CD8-positive, alpha-beta memory T cell (primary cell): Measurements from ENCODE around the gene MRPL49. TPM values are rescaled to one million over a fixed set of nuclear protein-coding genes. Genes with fewer than 3 reads are reported as not detected.

Experiments
- CTCF ChIA-PET: fragments of 350-600 bp; sonication (Branson Sonifier 250); formaldehyde crosslinking; loops from one replicate; lab custom pipeline; 2021; ENCODE audit warnings: antibody characterized with exemption; lab: Charles Lee
- POLR2A ChIA-PET: fragments of 350-600 bp; sonication (Branson Sonifier 250); formaldehyde crosslinking; loops from one replicate; lab custom pipeline; 2021; ENCODE audit warnings: antibody characterized with exemption; lab: Charles Lee
- DNase-seq, 5 donors: peaks; one replicate each; pipeline versions ENCODE4 v3.0.0 to v3.0.0-alpha.2; 2020 to 2022; ENCODE audit warnings: mixed read lengths in 1 of 5
- H3K27ac ChIP-seq: one replicate; pipeline ENCODE4 v1.7.0; 2013; ENCODE audit warnings: low read depth, mild to moderate bottlenecking, low read length, moderate library complexity
- H3K27me3 ChIP-seq: 2 replicates; pipeline ENCODE4 v1.7.0; 2013; ENCODE audit warnings: low read length, mild to moderate bottlenecking; ENCODE audit not compliant: insufficient read depth, poor library complexity, severe bottlenecking
- H3K36me3 ChIP-seq: 2 replicates; pipeline ENCODE4 v1.7.0; 2013; ENCODE audit warnings: mild to moderate bottlenecking, low read length, moderate library complexity; ENCODE audit not compliant: insufficient read depth
- H3K4me1 ChIP-seq: 2 replicates; pipeline ENCODE4 v1.7.0; 2013; ENCODE audit warnings: mild to moderate bottlenecking, low read length, moderate library complexity; ENCODE audit not compliant: insufficient read depth
- H3K4me3 ChIP-seq: 2 replicates; pipeline ENCODE4 v1.7.0; 2013; ENCODE audit warnings: mild to moderate bottlenecking, low read length
- H3K9me3 ChIP-seq: 2 replicates; pipeline ENCODE4 v1.7.0; 2013; ENCODE audit warnings: mild to moderate bottlenecking, low read length
- H3K27ac Mint-ChIP-seq, 8 donors: one replicate each; pipeline ENCODE4 v1.8.0; 2020 to 2021; ENCODE audit warnings: mixed read lengths in 8 of 8, mild to moderate bottlenecking in 6 of 8, inconsistent platforms in 3 of 8, moderate library complexity in 3 of 8
- H3K27me3 Mint-ChIP-seq, 2 donors: one replicate each; pipeline ENCODE4 v1.8.0; 2020 to 2021; ENCODE audit warnings: mixed read lengths in 2 of 2, mild to moderate bottlenecking in 1 of 2, moderate library complexity in 1 of 2
- H3K36me3 Mint-ChIP-seq, 3 donors: one replicate each; pipeline ENCODE4 v1.8.0; 2020 to 2021; ENCODE audit warnings: mixed read lengths in 3 of 3, inconsistent platforms in 1 of 3, mild to moderate bottlenecking in 1 of 3
- H3K4me1 Mint-ChIP-seq, 3 donors: one replicate each; pipeline ENCODE4 v1.8.0; 2020 to 2021; ENCODE audit warnings: mixed read lengths in 3 of 3, inconsistent platforms in 1 of 3, mild to moderate bottlenecking in 1 of 3
- H3K4me3 Mint-ChIP-seq, 7 donors: one replicate each; pipeline ENCODE4 v1.8.0; 2020 to 2021; ENCODE audit warnings: mixed read lengths in 7 of 7, mild to moderate bottlenecking in 6 of 7, moderate library complexity in 4 of 7, inconsistent platforms in 2 of 7
- H3K9me3 Mint-ChIP-seq, 5 donors: one replicate each; pipeline ENCODE4 v1.8.0; 2020 to 2022; ENCODE audit warnings: mixed read lengths in 5 of 5, mild to moderate bottlenecking in 3 of 5, moderate library complexity in 2 of 5, inconsistent platforms in 1 of 5
- polyA plus RNA-seq: library from polyadenylated mRNA; unstranded; fragments of 300-500 nt; fragmentation: Illumina TruSeq; gene quantifications from one replicate; pipeline ENCODE4 v1.2.3, GENCODE V29; 2021
- total RNA-seq, 2 experiments: library from RNA; stranded (reverse); gene quantifications; one replicate each; pipeline ENCODE4 v1.2.3, GENCODE V29; 2021

The MRPL49 gene
- total and polyA plus RNA-seq, 3 experiments from 2014 or later: 81.5 to 118 (median 117) TPM

DNA sequence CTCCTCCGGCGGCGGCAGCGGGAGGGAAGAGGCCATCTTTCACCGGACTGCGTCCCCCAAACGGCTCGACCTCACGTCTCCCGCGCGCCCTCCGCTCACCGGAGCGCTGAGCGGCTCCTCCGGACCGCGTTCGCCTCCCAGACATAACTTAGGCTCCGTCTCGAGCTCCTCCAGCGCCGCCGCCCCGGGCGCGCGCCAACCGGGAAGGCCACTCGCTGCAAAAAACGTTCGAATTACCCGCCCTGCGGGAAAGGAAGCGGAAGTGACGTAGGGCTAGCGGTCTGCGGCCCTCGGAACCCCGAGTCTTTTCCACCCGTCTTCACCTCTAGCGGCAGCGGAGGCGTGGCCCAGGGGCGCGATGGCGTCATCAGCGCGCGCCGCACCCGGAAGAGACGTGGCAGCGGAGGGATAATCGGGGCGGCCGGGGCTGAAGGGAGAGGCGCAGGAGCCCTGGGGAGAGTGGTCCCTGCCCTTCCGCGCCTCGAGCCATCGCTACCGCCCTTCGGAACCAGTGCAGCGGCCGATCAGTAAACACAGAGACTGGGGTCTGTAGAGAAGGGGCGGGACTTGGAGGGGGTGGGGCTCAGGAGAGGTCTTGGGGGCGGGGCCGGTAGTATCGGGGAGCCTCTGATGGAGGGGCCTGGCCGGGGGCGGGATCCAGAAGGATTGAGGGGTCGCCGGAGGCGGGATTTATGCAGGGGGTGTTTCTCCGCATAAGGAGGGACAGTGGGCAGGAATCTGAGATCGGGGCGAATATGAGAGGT lies 38.1 kb upstream of the MRPL49 start, which contains the start of the genes CDCA5 and ZFPL1:
CDCA5 (minus strand) TSS at position 207 of the 764 bp plus-strand sequence; CDS start at position 145, 62 bp downstream.
ZFPL1 (plus strand) TSS at position 389 of the 764 bp plus-strand sequence. CDS start 477 bp downstream, outside the sequence.
- CTCF ChIA-PET: interaction anchor here (1.7 to 2.4 kb wide), 2 partner anchors 27 to 38 kb away, joined by 5 to 13 read pairs; partner anchors contain the start of genes FAU, MRPL49 and TM7SF2
- H3K4me1 Mint-ChIP-seq: peaks cover 23 to 32% (median 28%) of the 10 kb centered on the region in 3 donors
- peaks cover 4 to 47% (median 11%) of the 10 kb centered on the region in 3 donors for H3K36me3 Mint-ChIP-seq

DNA sequence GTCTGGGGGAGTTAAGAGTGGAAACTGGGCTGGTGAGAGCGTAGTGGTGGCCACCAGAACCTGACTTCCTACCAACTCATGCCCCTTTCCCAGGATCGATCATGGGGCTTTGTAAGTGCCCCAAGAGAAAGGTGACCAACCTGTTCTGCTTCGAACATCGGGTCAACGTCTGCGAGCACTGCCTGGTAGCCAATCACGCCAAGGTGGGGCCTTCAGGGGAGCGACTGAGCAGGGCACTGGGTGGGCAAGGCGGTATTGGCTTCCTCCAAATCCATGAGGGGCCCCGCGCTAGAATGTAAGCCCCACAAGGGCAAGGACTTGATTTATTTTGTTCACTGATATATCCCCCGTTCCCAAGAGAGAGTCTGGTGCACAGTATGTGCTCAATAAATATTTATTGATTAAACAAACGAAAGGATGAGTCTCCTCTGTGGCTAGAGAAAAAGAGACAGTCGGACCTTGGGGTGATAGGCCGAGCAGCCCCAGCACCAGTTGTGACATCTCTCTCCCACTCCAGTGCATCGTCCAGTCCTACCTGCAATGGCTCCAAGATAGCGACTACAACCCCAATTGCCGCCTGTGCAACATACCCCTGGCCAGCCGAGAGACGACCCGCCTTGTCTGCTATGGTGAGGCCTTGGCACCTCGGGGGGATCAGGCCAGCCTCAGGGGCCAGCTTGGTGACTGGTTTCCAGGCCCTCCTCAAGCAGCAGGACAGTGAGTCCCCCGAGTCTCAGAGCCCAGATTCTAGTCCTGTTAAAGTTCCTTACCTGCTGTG lies 37.3 kb upstream of the MRPL49 start:
- H3K4me3 Mint-ChIP-seq: peak overlapping the region; percentile 91 to 96 (median 92)
- CTCF ChIA-PET: interaction anchor here (0.7 to 2.0 kb wide), 5 partner anchors 12 to 71 kb away, joined by 4 to 7 read pairs (median 5); partner anchors contain the start of genes ARL2, FAU, MRPL49 and SNX15
- peak overlapping the region; percentile 96 to 99 (median 97) for H3K27ac Mint-ChIP-seq
- H3K4me3 ChIP-seq: peak overlapping the region; percentile 86
- peaks cover 23 to 32% (median 28%) of the 10 kb centered on the region in 3 donors for H3K4me1 Mint-ChIP-seq
- H3K4me1 ChIP-seq: peaks cover 26% of the 10 kb centered on the region
- no peaks in the 10 kb centered on the region for H3K9me3 Mint-ChIP-seq
- DNase-seq: no peak
- H3K36me3 Mint-ChIP-seq: peaks cover 4 to 55% (median 11%) of the 10 kb centered on the region in 3 donors
- peaks cover 0 to 2% of the 10 kb centered on the region in 2 donors for H3K27me3 Mint-ChIP-seq
- no peaks in the 10 kb centered on the region for H3K9me3 ChIP-seq
- POLR2A ChIA-PET: interaction anchor here (0.8 to 1.4 kb wide), 2 partner anchors 33 to 37 kb away, joined by 3 to 6 read pairs; partner anchors contain the start of genes FAU, MRPL49 and ZNHIT2
- H3K27me3 ChIP-seq: no peaks in the 10 kb centered on the region
- H3K27ac ChIP-seq: peak overlapping the region; percentile 91
- peaks cover 13% of the 10 kb centered on the region for H3K36me3 ChIP-seq

More for the DNA sequence above, 38.1 kb upstream of the MRPL49 start, which contains the start of the genes CDCA5 and ZFPL1:
- Histone ChIP-seq H3K4me3 (peak within 1 kb of the TSS; percentile 86), H3K27ac (peak within 1 kb of the TSS; percentile 91), H3K36me3 (peaks cover 13% of the 10 kb centered on the region), H3K4me1 (peaks cover 26% of the 10 kb centered on the region), H3K27me3 (no peaks in the 10 kb centered on the region), H3K9me3 (no peaks in the 10 kb centered on the region)
- Mint-ChIP-seq H3K27me3 (peaks cover 0 to 2% of the 10 kb centered on the region in 2 donors), H3K4me3 (peak within 1 kb of the TSS; percentile 91 to 96 (median 92)), H3K9me3 (no peaks in the 10 kb centered on the region), H3K27ac (peak within 1 kb of the TSS; percentile 96 to 99 (median 97))
- peak; percentile 93 to 97 (median 96) for DNase-seq
- POLR2A ChIA-PET: no interaction called here

DNA sequence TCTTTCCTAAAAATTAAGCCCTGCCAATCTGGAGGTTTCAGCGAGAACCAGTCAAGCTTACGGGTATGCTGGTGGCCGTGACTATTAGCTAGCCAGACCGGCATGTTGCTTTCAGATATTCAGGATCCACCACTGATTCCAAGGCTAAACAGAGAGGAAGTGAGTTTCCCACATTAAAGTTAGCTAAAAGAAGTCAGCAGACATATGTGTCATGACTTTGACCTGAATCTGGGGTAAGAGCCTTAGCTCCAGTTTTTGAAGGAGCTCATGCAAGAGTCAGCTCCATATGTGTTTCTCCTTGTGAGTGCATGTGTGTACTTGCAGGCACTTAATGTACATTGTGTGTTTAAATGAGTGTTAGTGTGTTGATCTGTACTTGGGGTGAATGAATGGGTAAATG lies 36.7 kb upstream of the MRPL49 start:
- peak overlapping the region; percentile 91 to 96 (median 92) for H3K4me3 Mint-ChIP-seq
- peaks cover 23 to 32% (median 28%) of the 10 kb centered on the region in 3 donors for H3K4me1 Mint-ChIP-seq
- H3K27me3 Mint-ChIP-seq: peaks cover 0 to 2% of the 10 kb centered on the region in 2 donors
- ChIA-PET POLR2A (interaction anchor here (0.8 to 1.4 kb wide), 2 partner anchors 32 to 37 kb away, joined by 3 to 6 read pairs; partner anchors contain the start of genes FAU, MRPL49 and ZNHIT2), CTCF (interaction anchor here (0.7 to 2.0 kb wide), 5 partner anchors 12 to 71 kb away, joined by 4 to 7 read pairs (median 5); partner anchors contain the start of genes ARL2, FAU, MRPL49 and SNX15)
- Histone ChIP-seq H3K4me3 (no peak overlapping the region), H3K9me3 (no peaks in the 10 kb centered on the region), H3K36me3 (peaks cover 13% of the 10 kb centered on the region), H3K27me3 (no peaks in the 10 kb centered on the region), H3K4me1 (peaks cover 26% of the 10 kb centered on the region), H3K27ac (no peak overlapping the region)
- peaks cover 4 to 55% (median 11%) of the 10 kb centered on the region in 3 donors for H3K36me3 Mint-ChIP-seq
- no peak for DNase-seq
- no peaks in the 10 kb centered on the region for H3K9me3 Mint-ChIP-seq
- peak overlapping the region; percentile 4 to 99 (median 97) for H3K27ac Mint-ChIP-seq

DNA sequence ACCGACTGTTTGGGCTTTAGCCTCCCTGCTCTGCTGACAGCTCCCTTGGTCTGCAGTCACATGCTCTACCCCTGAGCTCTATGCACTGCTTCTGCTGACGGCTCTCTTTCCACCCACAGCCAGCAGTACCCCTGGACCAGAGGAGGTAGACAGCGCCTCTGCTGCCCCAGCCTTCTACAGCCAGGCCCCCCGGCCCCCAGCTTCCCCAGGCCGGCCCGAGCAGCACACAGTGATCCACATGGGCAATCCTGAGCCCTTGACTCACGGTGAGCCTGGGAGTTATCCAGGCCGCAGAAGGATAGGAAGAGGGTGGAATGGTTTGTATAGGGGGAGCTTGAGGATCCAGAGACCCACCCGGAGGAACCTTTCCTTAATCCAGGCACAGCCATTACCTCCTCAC lies 35.3 kb upstream of the MRPL49 start:
- CTCF ChIA-PET: interaction anchor here (0.6 to 2.0 kb wide), 3 partner anchors 26 to 36 kb away, joined by 3 to 5 read pairs (median 3); partner anchors contain the start of genes FAU and MRPL49
- Mint-ChIP-seq H3K9me3 (no peaks in the 10 kb centered on the region), H3K27ac (peak overlapping the region in 2 of 8 donors; percentile 80 to 96), H3K4me1 (peaks cover 23 to 32% (median 28%) of the 10 kb centered on the region in 3 donors), H3K4me3 (no peak overlapping the region), H3K27me3 (peaks cover 0 to 2% of the 10 kb centered on the region in 2 donors), H3K36me3 (peaks cover 4 to 55% (median 11%) of the 10 kb centered on the region in 3 donors)
- Histone ChIP-seq H3K4me1 (peaks cover 26% of the 10 kb centered on the region), H3K27ac (no peak overlapping the region), H3K27me3 (no peaks in the 10 kb centered on the region), H3K36me3 (peaks cover 13% of the 10 kb centered on the region), H3K4me3 (no peak overlapping the region), H3K9me3 (no peaks in the 10 kb centered on the region)
- DNase-seq: no peak
- POLR2A ChIA-PET: no interaction called here

DNA sequence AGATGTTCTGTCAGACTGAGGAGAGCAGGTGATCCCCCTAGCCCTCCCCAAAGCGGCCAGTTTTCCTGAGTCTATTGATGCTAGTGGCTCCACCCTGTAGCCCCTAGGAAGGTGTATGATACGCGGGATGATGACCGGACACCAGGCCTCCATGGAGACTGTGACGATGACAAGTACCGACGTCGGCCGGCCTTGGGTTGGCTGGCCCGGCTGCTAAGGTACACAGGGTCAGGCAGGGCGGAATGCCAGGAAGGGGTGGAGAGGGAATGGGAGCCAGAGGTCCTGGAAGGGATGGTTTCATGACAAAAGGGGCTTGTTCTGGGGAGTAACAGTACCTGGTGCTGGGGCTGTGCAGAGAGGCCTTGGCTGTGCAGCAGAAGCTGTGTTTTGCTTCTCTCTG lies 34.9 kb upstream of the MRPL49 start:
- Histone ChIP-seq H3K27me3 (no peaks in the 10 kb centered on the region), H3K36me3 (peaks cover 13% of the 10 kb centered on the region), H3K27ac (no peak overlapping the region), H3K4me1 (peaks cover 26% of the 10 kb centered on the region), H3K4me3 (no peak overlapping the region), H3K9me3 (no peaks in the 10 kb centered on the region)
- H3K4me1 Mint-ChIP-seq: peaks cover 23 to 32% (median 28%) of the 10 kb centered on the region in 3 donors
- ChIA-PET POLR2A (no interaction called here), CTCF (interaction anchor here (0.6 to 2.0 kb wide), 2 partner anchors 35 to 36 kb away, joined by 3 to 5 read pairs; partner anchors contain the start of genes FAU and MRPL49)
- no peak for DNase-seq
- H3K4me3 Mint-ChIP-seq: no peak overlapping the region
- H3K36me3 Mint-ChIP-seq: peaks cover 4 to 55% (median 11%) of the 10 kb centered on the region in 3 donors
- H3K9me3 Mint-ChIP-seq: no peaks in the 10 kb centered on the region
- peaks cover 0 to 2% of the 10 kb centered on the region in 2 donors for H3K27me3 Mint-ChIP-seq
- H3K27ac Mint-ChIP-seq: peak overlapping the region in 1 of 8 donors; percentile 58

DNA sequence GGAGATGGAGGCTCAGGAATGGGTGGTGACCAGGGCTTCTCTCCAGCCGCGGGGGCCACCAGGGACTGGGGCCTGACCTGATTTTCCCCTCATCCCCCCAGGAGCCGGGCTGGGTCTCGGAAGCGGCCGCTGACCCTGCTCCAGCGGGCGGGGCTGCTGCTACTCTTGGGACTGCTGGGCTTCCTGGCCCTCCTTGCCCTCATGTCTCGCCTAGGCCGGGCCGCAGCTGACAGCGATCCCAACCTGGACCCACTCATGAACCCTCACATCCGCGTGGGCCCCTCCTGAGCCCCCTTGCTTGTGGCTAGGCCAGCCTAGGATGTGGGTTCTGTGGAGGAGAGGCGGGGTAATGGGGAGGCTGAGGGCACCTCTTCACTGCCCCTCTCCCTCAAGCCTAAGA lies 34.3 kb upstream of the MRPL49 start:
- no peak overlapping the region for H3K4me3 Mint-ChIP-seq
- H3K4me1 Mint-ChIP-seq: peaks cover 23 to 30% (median 28%) of the 10 kb centered on the region in 3 donors
- H3K9me3 Mint-ChIP-seq: no peaks in the 10 kb centered on the region
- Histone ChIP-seq H3K27ac (no peak overlapping the region), H3K4me3 (no peak overlapping the region), H3K9me3 (no peaks in the 10 kb centered on the region), H3K4me1 (peaks cover 26% of the 10 kb centered on the region), H3K27me3 (no peaks in the 10 kb centered on the region), H3K36me3 (peaks cover 13% of the 10 kb centered on the region)
- DNase-seq: no peak
- ChIA-PET CTCF (no interaction called here), POLR2A (no interaction called here)
- peaks cover 4 to 55% (median 11%) of the 10 kb centered on the region in 3 donors for H3K36me3 Mint-ChIP-seq
- peak overlapping the region in 1 of 8 donors; percentile 58 for H3K27ac Mint-ChIP-seq
- peaks cover 0 to 2% of the 10 kb centered on the region in 2 donors for H3K27me3 Mint-ChIP-seq

DNA sequence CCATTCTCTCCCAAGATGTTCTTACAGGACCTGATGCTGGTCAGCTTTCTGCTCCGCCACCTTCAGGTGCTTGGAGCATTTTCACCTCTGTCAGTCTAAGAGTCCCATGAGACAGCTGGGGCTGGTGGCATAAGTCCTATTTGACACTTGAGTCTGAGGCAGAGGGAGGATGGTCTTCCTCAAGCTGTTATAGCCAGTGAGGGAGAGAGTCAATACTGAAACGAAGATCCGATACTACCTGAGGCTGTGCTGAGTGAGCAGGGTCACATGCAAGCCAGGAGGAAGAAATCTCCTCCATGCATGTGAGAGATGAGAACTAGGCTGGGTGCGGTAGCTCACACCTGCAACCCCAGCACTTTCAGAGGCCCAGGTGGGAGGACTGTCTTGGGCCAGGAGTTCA lies 32.5 kb upstream of the MRPL49 start:
- peaks cover 12 to 13% (median 13%) of the 10 kb centered on the region in 3 donors for H3K4me1 Mint-ChIP-seq
- H3K36me3 Mint-ChIP-seq: peaks cover 4 to 46% (median 10%) of the 10 kb centered on the region in 3 donors
- H3K27ac Mint-ChIP-seq: peak overlapping the region in 2 of 8 donors; percentile 21 to 58
- no peak overlapping the region for H3K4me3 ChIP-seq
- CTCF ChIA-PET: no interaction called here
- no peak for DNase-seq
- peaks cover 13% of the 10 kb centered on the region for H3K36me3 ChIP-seq
- no peaks in the 10 kb centered on the region for H3K27me3 Mint-ChIP-seq
- H3K27me3 ChIP-seq: no peaks in the 10 kb centered on the region
- peak overlapping the region in 1 of 7 donors; percentile 30 for H3K4me3 Mint-ChIP-seq
- H3K9me3 ChIP-seq: no peaks in the 10 kb centered on the region
- H3K9me3 Mint-ChIP-seq: no peaks in the 10 kb centered on the region
- peaks cover 18% of the 10 kb centered on the region for H3K4me1 ChIP-seq
- H3K27ac ChIP-seq: no peak overlapping the region
- POLR2A ChIA-PET: no interaction called here
